GM23248 (cell line): ENCODE data around the gene CEP290. TPM values are rescaled to one million over a fixed set of nuclear protein-coding genes. Genes with fewer than 3 reads are reported as not detected.
"Not testable (repeated sequence)": the region's sequence is repeated elsewhere in the genome, so short reads cannot be mapped to it uniquely, and the experiment has no call there.

Experiments used
- DNase-seq: peaks from one replicate; pipeline ENCODE4 v3.0.0-alpha.2; 2015
- H2AFZ ChIP-seq: fragments of 200-600 bp; sonication (generic); 2 replicates; pipeline ENCODE4 v1.6.1; 2016; ENCODE audit warnings: antibody characterized with exemption
- H3F3A ChIP-seq: fragments of 200-600 bp; sonication (generic); 2 replicates; pipeline ENCODE4 v1.6.1; 2016; ENCODE audit warnings: mild to moderate bottlenecking, antibody characterized with exemption, mixed run types; ENCODE audit not compliant: insufficient read depth
- H3K27ac ChIP-seq: fragments of 200-600 bp; sonication (generic); 2 replicates; pipeline ENCODE4 v1.5.1; 2016; ENCODE audit warnings: mild to moderate bottlenecking
- H3K27me3 ChIP-seq: fragments of 200-600 bp; sonication (generic); replicated peaks from 2 replicates; pipeline ENCODE4 v1.6.1; 2016; ENCODE audit warnings: mild to moderate bottlenecking; ENCODE audit not compliant: insufficient read depth
- H3K36me3 ChIP-seq: fragments of 200-600 bp; sonication (generic); 2 replicates; pipeline ENCODE4 v1.6.1; 2016; ENCODE audit warnings: low read depth, mild to moderate bottlenecking
- H3K4me1 ChIP-seq: fragments of 200-600 bp; sonication (generic); 2 replicates; pipeline ENCODE4 v1.6.1; 2016; ENCODE audit warnings: mild to moderate bottlenecking; ENCODE audit not compliant: insufficient read depth
- H3K4me2 ChIP-seq: fragments of 200-600 bp; sonication (generic); one replicate; pipeline ENCODE4 v1.6.1; 2016; ENCODE audit warnings: mild to moderate bottlenecking; ENCODE audit not compliant: unreplicated experiment
- H3K4me3 ChIP-seq: fragments of 200-600 bp; sonication (generic); 2 replicates; pipeline ENCODE4 v1.5.1; 2016; ENCODE audit warnings: mild to moderate bottlenecking
- H3K79me2 ChIP-seq: fragments of 200-600 bp; sonication (generic); 2 replicates; pipeline ENCODE4 v1.6.1; 2016; ENCODE audit warnings: mild to moderate bottlenecking; ENCODE audit not compliant: insufficient read depth
- H3K9ac ChIP-seq: fragments of 200-600 bp; sonication (generic); 2 replicates; pipeline ENCODE4 v1.6.1; 2016; ENCODE audit warnings: mild to moderate bottlenecking
- H3K9me2 ChIP-seq: fragments of 200-600 bp; sonication (generic); 2 replicates; pipeline ENCODE4 v1.6.1; 2016; ENCODE audit warnings: mixed run types, mild to moderate bottlenecking, moderate library complexity; ENCODE audit not compliant: insufficient read depth
- H3K9me3 ChIP-seq: fragments of 200-600 bp; sonication (generic); one replicate; pipeline ENCODE4 v1.6.1; 2017; ENCODE audit warnings: low read depth
- H4K20me1 ChIP-seq: fragments of 200-600 bp; sonication (generic); 2 replicates; pipeline ENCODE4 v1.6.0; 2016; ENCODE audit not compliant: insufficient read depth
- EZH2 ChIP-seq: fragments of 200-600 bp; sonication (generic); IDR thresholded peaks from 2 replicates; pipeline ENCODE4 v1.6.1; 2018; ENCODE audit warnings: antibody characterized with exemption, mild to moderate bottlenecking; ENCODE audit not compliant: insufficient read depth, poor library complexity, severe bottlenecking
- EZH2phosphoT487 ChIP-seq: fragments of 200-600 bp; sonication (generic); IDR thresholded peaks from 2 replicates; pipeline ENCODE4 v1.6.1; 2018; ENCODE audit warnings: antibody characterized with exemption, moderate library complexity, mild to moderate bottlenecking, low read depth; ENCODE audit not compliant: insufficient read depth
- WGBS, 2 experiments: methylation state at CpG; one replicate each; pipeline ENCODE4 v1.1.6; 2015 to 2017; ENCODE audit warnings: low lambda C conversion rate in 2 of 2, low coverage in 1 of 2; ENCODE audit errors: missing lambda C conversion rate in 2 of 2; 5-methylcytosine and 5-hydroxymethylcytosine counted together
- in situ Hi-C: fragments of 300-500 bp; cut with MboI; formaldehyde crosslinking; loops from 2 replicates; pipeline ENCODE4 v1.15.0; 2020
- polyA plus RNA-seq: library from polyadenylated mRNA; unstranded; fragments of >200 nt; fragmentation: Nextera tagmentation; extraction: Ambion mirVana; gene quantifications from 2 replicates; pipeline ENCODE4 v1.2.1, GENCODE V29; 2016
- total RNA-seq: library from RNA; depleted of rRNA; stranded (reverse); fragments of >200 nt; shearing (Covaris generic); gene quantifications from 2 replicates; pipeline ENCODE4 v1.2.3, GENCODE V29; 2014

The CEP290 gene
- total and polyA plus RNA-seq, 2 experiments from 2014 or later, result 6.4 to 14.2 TPM

DNA sequence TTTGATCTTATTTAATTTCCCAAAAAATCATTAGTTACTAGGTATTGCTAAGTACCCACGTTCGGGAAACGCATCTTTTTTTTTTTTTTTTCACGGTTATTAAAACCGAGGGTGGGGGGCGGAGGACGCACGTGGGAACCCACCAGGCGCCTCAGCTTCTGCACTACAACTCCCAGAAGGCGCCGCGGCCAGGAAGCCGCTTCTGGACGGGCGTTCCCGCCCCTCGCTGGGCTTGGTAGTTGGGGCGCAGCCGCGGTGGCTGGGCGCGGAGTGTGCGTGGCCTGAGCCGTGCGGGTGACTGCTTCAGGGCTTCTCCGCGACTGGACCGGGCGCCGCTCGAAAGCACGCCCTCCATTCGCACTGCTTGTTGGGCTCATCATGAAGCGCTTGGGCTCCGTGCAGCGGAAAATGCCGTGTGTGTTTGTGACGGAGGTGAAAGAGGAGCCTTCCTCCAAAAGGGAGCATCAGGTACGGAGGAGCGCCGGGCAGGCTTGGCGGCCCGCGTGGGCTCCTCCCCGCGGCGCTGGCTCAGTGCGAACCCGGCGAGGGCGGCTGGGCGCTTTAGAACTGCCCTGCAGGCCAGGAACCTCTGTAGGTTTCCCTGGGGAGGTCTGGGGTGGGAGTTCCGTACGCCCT, 106.5 kb downstream of the CEP290 start:
- H3K27ac ChIP-seq, result peak overlapping the region; percentile 46
- WGBS, 2 experiments, result 1% methylated on average over 51 to 54 of the region's 54 CpGs
- peak overlapping the region; percentile 82 for H3K4me3 ChIP-seq
- TF ChIP-seq EZH2 (no peak), EZH2phosphoT487 (no peak)
- no peaks in the 10 kb centered on the region for H4K20me1 ChIP-seq
- peak; percentile 96 for DNase-seq
- no peaks in the 10 kb centered on the region for H3K36me3 ChIP-seq
- H3K4me1 ChIP-seq, result peaks cover 13% of the 10 kb centered on the region
- in situ Hi-C loops, result no loop called here
- H3K79me2 ChIP-seq, result peaks cover 49% of the 10 kb centered on the region
- no peaks in the 10 kb centered on the region for H3K27me3 ChIP-seq
- H2AFZ ChIP-seq, result peak overlapping the region; percentile 88
- peak overlapping the region; percentile 77 for H3K9ac ChIP-seq
- H3K9me3 ChIP-seq, result no peaks in the 10 kb centered on the region
- H3F3A ChIP-seq, result peaks cover 13% of the 10 kb centered on the region
- H3K4me2 ChIP-seq, result peak overlapping the region; percentile 93
- no peaks in the 10 kb centered on the region for H3K9me2 ChIP-seq

DNA sequence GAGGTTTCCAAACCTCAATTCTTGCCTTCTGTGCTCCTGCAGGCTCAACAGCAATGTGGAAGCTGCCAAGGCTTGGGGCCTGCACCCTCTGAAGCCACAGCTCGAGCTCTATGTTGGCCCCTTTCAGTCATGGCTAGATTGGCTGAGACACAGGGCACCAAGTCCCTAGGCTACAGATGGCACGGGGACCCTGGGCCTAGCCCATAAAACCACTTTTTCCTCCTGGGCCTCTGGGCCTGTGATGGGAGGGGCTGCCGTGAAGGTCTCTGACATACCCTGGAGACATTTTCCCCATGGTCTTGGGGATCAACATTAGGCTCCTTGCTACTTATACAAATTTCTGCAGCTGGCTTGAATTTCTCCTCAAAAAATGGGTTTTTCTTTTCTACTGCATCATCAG, 110.7 kb downstream of the CEP290 start:
- H3K4me3 ChIP-seq, DNase-seq, in situ Hi-C loops, H4K20me1 ChIP-seq, H2AFZ ChIP-seq, H3K4me1 ChIP-seq, H3K36me3 ChIP-seq, H3K27ac ChIP-seq, H3K9ac ChIP-seq, H3K27me3 ChIP-seq, H3K4me2 ChIP-seq, H3K9me3 ChIP-seq, H3K79me2 ChIP-seq, H3F3A ChIP-seq, H3K9me2 ChIP-seq: not testable (repeated sequence)
- WGBS, 2 experiments, result 50 to 54% methylated on average over 3 of the region's 3 CpGs

DNA sequence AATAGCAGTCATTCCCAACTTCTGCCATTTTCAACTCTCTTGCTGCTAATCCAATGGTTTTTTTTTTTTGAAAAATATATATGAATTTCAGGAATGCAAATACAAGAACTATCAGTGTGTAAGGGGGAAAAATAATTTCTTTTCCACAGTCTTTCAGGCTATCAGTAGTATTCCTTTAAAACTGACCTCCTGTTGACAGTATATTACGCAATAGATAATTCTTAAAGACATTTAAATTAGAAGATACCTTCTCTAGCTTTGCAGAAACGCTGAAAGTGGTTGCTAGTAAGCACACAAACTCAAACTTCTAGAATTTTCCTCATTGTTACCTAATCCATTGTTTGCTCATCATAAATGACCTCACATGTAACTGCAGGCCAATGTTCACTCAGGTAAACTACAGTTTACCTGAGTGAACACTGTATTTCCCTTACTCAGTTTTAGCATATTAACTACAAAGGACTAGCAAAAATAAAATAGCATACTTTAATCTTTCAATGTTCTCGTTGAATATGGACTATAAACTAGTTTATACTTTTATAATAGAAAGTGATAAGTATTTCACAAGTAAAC, 112.7 kb downstream of the CEP290 start, which contains the start of gene C12orf50:
Gene C12orf50, minus strand, starts transcription at position 309 of the 573 bp plus-strand sequence. CDS start 2,439 bp downstream, outside the sequence.
- Histone ChIP-seq H2AFZ (no peak within 1 kb of the TSS), H3K27me3 (no peaks in the 10 kb centered on the region), H4K20me1 (no peaks in the 10 kb centered on the region), H3K79me2 (no peaks in the 10 kb centered on the region), H3K4me1 (no peaks in the 10 kb centered on the region), H3F3A (no peaks in the 10 kb centered on the region), H3K4me3 (no peak within 1 kb of the TSS), H3K4me2 (no peak within 1 kb of the TSS), H3K36me3 (no peaks in the 10 kb centered on the region), H3K9me3 (no peaks in the 10 kb centered on the region), H3K9me2 (no peaks in the 10 kb centered on the region), H3K9ac (no peak within 1 kb of the TSS), H3K27ac (no peak within 1 kb of the TSS)
- TF ChIP-seq EZH2, result no peak
- TF ChIP-seq EZH2phosphoT487, result no peak
- DNase-seq, result no peak
- WGBS, 2 experiments, result 36 to 39% methylated on average over 3 of the region's 3 CpGs
- in situ Hi-C loops, result no loop called here

DNA sequence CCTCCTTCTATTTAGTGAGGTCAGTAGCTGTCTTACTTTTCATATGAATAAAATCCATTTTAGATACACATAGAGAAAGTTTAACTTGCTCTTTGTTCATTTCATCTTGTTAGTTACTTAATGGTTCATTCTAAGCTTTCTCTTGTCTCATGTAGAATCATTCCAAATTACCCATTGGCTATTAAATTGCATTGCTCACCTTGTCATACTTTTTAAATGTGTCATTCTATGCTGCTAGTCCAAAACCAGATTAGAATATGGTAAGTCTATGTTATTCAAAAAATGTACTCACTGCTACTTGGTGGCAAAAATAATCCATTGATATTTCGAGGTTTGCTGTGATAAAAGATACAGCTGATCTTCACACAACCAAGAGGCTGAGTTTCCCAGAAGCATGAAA, 115.7 kb downstream of the CEP290 start:
- Histone ChIP-seq H3K4me2 (no peak overlapping the region), H4K20me1 (no peaks in the 10 kb centered on the region), H2AFZ (no peak overlapping the region), H3K4me3 (no peak overlapping the region), H3F3A (no peaks in the 10 kb centered on the region), H3K4me1 (no peaks in the 10 kb centered on the region), H3K9me2 (no peaks in the 10 kb centered on the region), H3K9me3 (no peaks in the 10 kb centered on the region), H3K27me3 (no peaks in the 10 kb centered on the region), H3K36me3 (no peaks in the 10 kb centered on the region), H3K27ac (no peak overlapping the region), H3K9ac (no peak overlapping the region), H3K79me2 (no peaks in the 10 kb centered on the region)
- WGBS, 2 experiments, result 92 to 94% methylated on average over 1 of the region's 1 CpG
- no peak for DNase-seq
- TF ChIP-seq EZH2phosphoT487 (no peak), EZH2 (no peak)
- in situ Hi-C loops, result no loop called here

DNA sequence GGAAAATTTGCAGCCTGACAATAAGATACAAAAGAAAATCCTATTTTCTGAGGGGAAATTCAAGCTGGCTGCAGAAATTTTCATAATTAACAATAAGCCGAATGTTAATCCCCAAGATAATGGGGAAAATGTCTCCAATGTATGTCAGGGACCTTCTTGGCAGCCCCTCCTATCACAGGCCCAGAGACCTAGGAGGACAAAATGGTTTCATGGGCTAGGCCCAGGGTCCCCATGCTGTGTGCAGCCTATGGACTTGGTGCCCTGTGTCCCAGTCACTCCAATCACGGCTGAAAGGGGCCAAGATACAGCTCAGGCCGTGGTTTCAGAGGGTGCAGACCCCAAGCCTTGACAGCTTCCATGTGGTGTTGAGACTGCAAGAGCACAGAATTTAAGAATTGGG, 123.9 kb downstream of the CEP290 start:
- Histone ChIP-seq H3K9me2 (no peaks in the 10 kb centered on the region), H3K9ac (no peak overlapping the region), H3K4me1 (no peaks in the 10 kb centered on the region), H3F3A (no peaks in the 10 kb centered on the region), H4K20me1 (no peaks in the 10 kb centered on the region), H2AFZ (no peak overlapping the region), H3K4me2 (no peak overlapping the region), H3K27ac (no peak overlapping the region), H3K9me3 (no peaks in the 10 kb centered on the region), H3K79me2 (no peaks in the 10 kb centered on the region), H3K36me3 (no peaks in the 10 kb centered on the region), H3K27me3 (0 out of 2 replicates have a peak, but pooled peaks cover 3% of the 10 kb centered on the region), H3K4me3 (no peak overlapping the region)
- no peak for DNase-seq
- WGBS, 2 experiments, result 11 to 23% methylated on average over 3 of the region's 3 CpGs
- in situ Hi-C loops, result no loop called here
- no peak for TF ChIP-seq EZH2
- TF ChIP-seq EZH2phosphoT487, result no peak
